Stimulated activated CD4-positive, alpha-beta T cell treated with anti-CD3 and anti-CD28 coated beads, Interleukin-4, amount 100 ng/mL, for 4 hours (primary cell): ENCODE measurements around the gene PHB1.
"Not testable (repeated sequence)": the region's sequence is repeated elsewhere in the genome, so short reads cannot be mapped to it uniquely, and the experiment has no call there.

ENCODE experiments used
- DNase-seq, 2 experiments: peaks; one replicate each; pipeline ENCODE4 v3.0.0-alpha.2; 2020

PHB1 gene

GRCh38 chr17:49439305-49439672 lies 24.6 kb upstream of the PHB1 start:
- DNase-seq: no peak

- no peak for DNase-seq
These were observed 24.0 kb upstream of the PHB1 start for GRCh38 chr17:49438436-49439278.

GRCh38 chr17:49437696-49438435 lies 23.2 kb upstream of the PHB1 start:
- no peak for DNase-seq

- no peak for DNase-seq
These were observed 21.5 kb upstream of the PHB1 start for GRCh38 chr17:49436174-49436573.

- no peak for DNase-seq
These were observed 21.0 kb upstream of the PHB1 start for GRCh38 chr17:49435671-49436029.

- peak; percentile 15 to 17 for DNase-seq
These were observed 20.4 kb upstream of the PHB1 start for GRCh38 chr17:49434821-49435670.

- no peak for DNase-seq
These were observed 18.5 kb upstream of the PHB1 start for GRCh38 chr17:49433000-49433694.

- no peak for DNase-seq
These were observed 17.1 kb upstream of the PHB1 start for GRCh38 chr17:49431743-49432142.

GRCh38 chr17:49425004-49425286 lies 10.3 kb upstream of the PHB1 start:
- no peak for DNase-seq

GRCh38 chr17:49424276-49425003 lies 9.8 kb upstream of the PHB1 start:
- DNase-seq: not testable (repeated sequence)

- DNase-seq: no peak
These were observed 8.0 kb upstream of the PHB1 start for GRCh38 chr17:49422714-49423113.

GRCh38 chr17:49419761-49420160 lies 5.1 kb upstream of the PHB1 start:
- not testable (repeated sequence) for DNase-seq

- not testable (repeated sequence) for DNase-seq
These were observed 4.4 kb upstream of the PHB1 start for GRCh38 chr17:49418754-49419740.

GRCh38 chr17:49414271-49414621 lies 436 bp downstream of the PHB1 start:
- DNase-seq: no peak

GRCh38 chr17:49409066-49409465 lies 5.6 kb downstream of the PHB1 start:
- DNase-seq: no peak

GRCh38 chr17:49407981-49408501 lies 6.6 kb downstream of the PHB1 start:
- DNase-seq: peak; percentile 74 to 80

- DNase-seq: no peak
These were observed 7.6 kb downstream of the PHB1 start for GRCh38 chr17:49407086-49407485.

GRCh38 chr17:49406421-49407061 lies 8.1 kb downstream of the PHB1 start:
- no peak for DNase-seq

- no peak for DNase-seq
These were observed 9.8 kb downstream of the PHB1 start for GRCh38 chr17:49404906-49405305.

- DNase-seq: no peak
These were observed 10.3 kb downstream of the PHB1 start for GRCh38 chr17:49404361-49404760.
